Neuronal stem cell (in vitro differentiated cells): ENCODE measurements around the gene KIF1C.
A peak's percentile ranks its signal among the peaks of the same experiment; 100 is the strongest.

Source experiments
- DNase-seq: peaks from one replicate; pipeline ENCODE4 v3.0.0-alpha.2; 2013; ENCODE audit warnings: low spot score
- H2AFZ ChIP-seq: one replicate; pipeline ENCODE4 v1.6.1; 2013; ENCODE audit warnings: mild to moderate bottlenecking, low read length, inconsistent platforms
- H2AK5ac ChIP-seq: 2 replicates; pipeline ENCODE4 v1.6.1; 2013; ENCODE audit warnings: low read depth, mild to moderate bottlenecking, inconsistent platforms, low read length, moderate library complexity, mixed read lengths
- H2BK120ac ChIP-seq: 2 replicates; pipeline ENCODE4 v1.6.1; 2013; ENCODE audit warnings: low read depth, mild to moderate bottlenecking, inconsistent platforms, low read length, moderate library complexity, mixed read lengths
- H2BK12ac ChIP-seq: one replicate; pipeline ENCODE4 v1.6.1; 2013; ENCODE audit warnings: low read length, inconsistent platforms
- H2BK15ac ChIP-seq: 2 replicates; pipeline ENCODE4 v1.6.1; 2013; ENCODE audit warnings: mild to moderate bottlenecking, low read length, inconsistent platforms, mixed read lengths
- H2BK5ac ChIP-seq: one replicate; pipeline ENCODE4 v1.6.1; 2013; ENCODE audit warnings: inconsistent platforms, mild to moderate bottlenecking, low read length, moderate library complexity
- H3K14ac ChIP-seq: one replicate; pipeline ENCODE4 v1.6.1; 2013; ENCODE audit warnings: low read length, inconsistent platforms
- H3K18ac ChIP-seq: 2 replicates; pipeline ENCODE4 v1.6.1; 2013; ENCODE audit warnings: low read length, inconsistent platforms
- H3K23ac ChIP-seq: 2 replicates; pipeline ENCODE4 v1.6.1; 2013; ENCODE audit warnings: low read depth, mild to moderate bottlenecking, mixed read lengths, low read length, inconsistent platforms; ENCODE audit not compliant: poor library complexity
- H3K27ac ChIP-seq: replicated peaks from 3 replicates; pipeline ENCODE4 v1.5.1; 2013; ENCODE audit warnings: low read length, inconsistent platforms
- H3K27me3 ChIP-seq, 3 experiments: 2 replicates each; pipeline ENCODE4 v1.6.1; 2013; ENCODE audit warnings: low read length in 3 of 3, mild to moderate bottlenecking in 2 of 3, inconsistent platforms in 1 of 3, low read depth in 1 of 3, mixed read lengths in 1 of 3, moderate library complexity in 1 of 3; ENCODE audit not compliant: control insufficient read depth in 3 of 3, insufficient read depth in 3 of 3
- H3K36me3 ChIP-seq, 2 donors: replicated peaks in 1 of 2; 2 replicates each; pipeline ENCODE4 v1.6.1; 2013; ENCODE audit warnings: low read length in 2 of 2; ENCODE audit not compliant: control insufficient read depth in 2 of 2, insufficient read depth in 2 of 2
- H3K4ac ChIP-seq: 2 replicates; pipeline ENCODE4 v1.6.1; 2013; ENCODE audit warnings: inconsistent platforms, mild to moderate bottlenecking, low read length, moderate library complexity
- H3K4me1 ChIP-seq, 2 donors: 1 replicate in 1 of 2; 2 replicates in 1 of 2; pipeline ENCODE4 v1.6.1; 2013; ENCODE audit warnings: low read length in 2 of 2, low read depth in 1 of 2; ENCODE audit not compliant: control insufficient read depth in 2 of 2, insufficient read depth in 1 of 2
- H3K4me2 ChIP-seq: one replicate; pipeline ENCODE4 v1.6.1; 2013; ENCODE audit warnings: mild to moderate bottlenecking, low read length, inconsistent platforms; ENCODE audit not compliant: insufficient read depth, poor library complexity, severe bottlenecking
- H3K4me3 ChIP-seq, 2 donors: 2 replicates each; pipeline ENCODE4 v1.5.1; 2013; ENCODE audit warnings: low read length in 2 of 2, mild to moderate bottlenecking in 2 of 2, inconsistent platforms in 1 of 2, moderate library complexity in 1 of 2
- H3K79me1 ChIP-seq: one replicate; pipeline ENCODE4 v1.6.1; 2013; ENCODE audit warnings: low read depth, mild to moderate bottlenecking, inconsistent platforms, low read length, moderate library complexity
- H3K9ac ChIP-seq: one replicate; pipeline ENCODE4 v1.6.1; 2013; ENCODE audit warnings: mild to moderate bottlenecking, low read depth, low read length, inconsistent platforms; ENCODE audit not compliant: poor library complexity
- H3K9me3 ChIP-seq, 2 donors: replicated peaks in 1 of 2; 2 replicates each; pipeline versions ENCODE3 to v1.6.1; 2013; ENCODE audit warnings: low read length in 2 of 2, mild to moderate bottlenecking in 2 of 2, inconsistent platforms in 1 of 2, low read depth in 1 of 2, mixed read lengths in 1 of 2, moderate library complexity in 1 of 2; ENCODE audit not compliant: control insufficient read depth in 2 of 2, insufficient read depth in 1 of 2
- H4K8ac ChIP-seq: one replicate; pipeline ENCODE4 v1.6.1; 2013; ENCODE audit warnings: low read depth, mild to moderate bottlenecking, inconsistent platforms, low read length, moderate library complexity
- H4K91ac ChIP-seq: one replicate; pipeline ENCODE4 v1.6.1; 2013; ENCODE audit warnings: low read length, low read depth, mild to moderate bottlenecking, inconsistent platforms; ENCODE audit not compliant: poor library complexity
- WGBS, 2 donors: extraction: QIAGEN DNeasy Blood & Tissue Kit; methylation state at CpG; one replicate each; pipeline ENCODE4 v1.1.7; 2013; ENCODE audit warnings: missing lambda C conversion rate in 2 of 2, mixed read lengths in 1 of 2; ENCODE audit not compliant: insufficient read length in 2 of 2, insufficient replicate concordance in 1 of 2; ENCODE audit errors: extremely low coverage in 2 of 2; 5-methylcytosine and 5-hydroxymethylcytosine counted together

The KIF1C gene

GRCh38 chr17:4978726-4979125 is 19.0 kb upstream of the KIF1C start:
- Histone ChIP-seq H3K9ac (no peak overlapping the region), H2AFZ (no peak overlapping the region), H3K27me3 (no peaks in the 10 kb centered on the region), H4K91ac (no peak overlapping the region), H2BK15ac (no peak overlapping the region), H3K9me3 (peaks cover 0 to 1% of the 10 kb centered on the region in 2 donors), H3K27ac (no peak overlapping the region), H3K14ac (no peak overlapping the region), H2AK5ac (no peak overlapping the region), H3K4ac (no peak overlapping the region), H3K4me2 (no peak overlapping the region), H3K18ac (no peak overlapping the region), H2BK120ac (no peak overlapping the region), H3K23ac (no peak overlapping the region), H3K36me3 (peaks cover 0 to 5% of the 10 kb centered on the region in 2 donors), H2BK12ac (no peak overlapping the region), H3K4me3 (no peak overlapping the region), H3K4me1 (peaks cover 3% of the 10 kb centered on the region in 2 donors), H4K8ac (no peak overlapping the region), H3K79me1 (no peaks in the 10 kb centered on the region), H2BK5ac (no peak overlapping the region)
- no peak for DNase-seq

GRCh38 chr17:4980644-4981216 is 17.0 kb upstream of the KIF1C start:
- Histone ChIP-seq H3K79me1 (no peaks in the 10 kb centered on the region), H4K8ac (no peak overlapping the region), H3K14ac (no peak overlapping the region), H3K27ac (no peak overlapping the region), H2BK120ac (no peak overlapping the region), H3K36me3 (peaks cover 0 to 2% of the 10 kb centered on the region in 2 donors), H3K9me3 (no peaks in the 10 kb centered on the region), H3K4me1 (peaks cover 3% of the 10 kb centered on the region in 2 donors), H2BK5ac (no peak overlapping the region), H3K4me3 (no peak overlapping the region), H2AK5ac (no peak overlapping the region), H3K23ac (no peak overlapping the region), H2AFZ (peak overlapping the region; percentile 83), H3K18ac (peak overlapping the region; percentile 22), H2BK15ac (no peak overlapping the region), H3K4me2 (no peak overlapping the region), H3K9ac (peak overlapping the region; percentile 14), H2BK12ac (peak overlapping the region; percentile 24), H3K4ac (no peak overlapping the region), H3K27me3 (peaks cover 0 to 3% (median 0%) of the 10 kb centered on the region in 3 experiments), H4K91ac (no peak overlapping the region)
- WGBS, 2 donors = no CpG with 5 or more reads among the region's 6 CpGs
- DNase-seq = peak; percentile 72

DNA sequence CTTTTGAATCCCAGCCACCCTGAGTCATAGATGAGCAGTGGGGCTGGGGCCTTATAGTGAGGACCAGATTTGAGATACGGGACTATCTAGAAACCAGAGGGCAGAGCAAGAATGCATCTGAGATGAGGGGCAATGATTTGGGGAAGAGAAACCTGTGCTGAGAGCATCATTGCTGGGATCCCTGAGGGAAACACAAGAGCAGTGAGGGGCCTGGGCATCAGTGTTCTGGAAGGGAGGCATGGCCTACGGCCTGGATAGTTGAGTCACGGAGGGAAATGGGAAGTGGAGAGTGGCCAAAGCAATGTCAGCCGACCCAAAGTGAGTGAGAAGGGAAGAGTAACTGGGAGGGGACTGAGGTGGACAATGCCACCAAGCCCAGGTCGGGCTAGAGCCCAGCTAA is 15.4 kb upstream of the KIF1C start:
- Histone ChIP-seq H3K4me3 (no peak overlapping the region), H2AK5ac (no peak overlapping the region), H3K23ac (no peak overlapping the region), H4K91ac (no peak overlapping the region), H2AFZ (no peak overlapping the region), H3K14ac (no peak overlapping the region), H3K27me3 (peaks cover 0 to 15% (median 2%) of the 10 kb centered on the region in 3 experiments), H3K36me3 (peaks cover 0 to 2% of the 10 kb centered on the region in 2 donors), H3K4me1 (peaks cover 3 to 6% of the 10 kb centered on the region in 2 donors), H2BK120ac (no peak overlapping the region), H3K4ac (no peak overlapping the region), H2BK5ac (no peak overlapping the region), H4K8ac (no peak overlapping the region), H3K4me2 (no peak overlapping the region), H2BK15ac (no peak overlapping the region), H3K79me1 (no peaks in the 10 kb centered on the region), H3K18ac (no peak overlapping the region), H3K9ac (no peak overlapping the region), H3K9me3 (no peaks in the 10 kb centered on the region), H2BK12ac (no peak overlapping the region), H3K27ac (no peak overlapping the region)
- no peak for DNase-seq
- no CpG with 5 or more reads among the region's 5 CpGs for WGBS, 2 donors

GRCh38 chr17:4986403-4986802 is 11.3 kb upstream of the KIF1C start:
- no CpG with 5 or more reads among the region's 5 CpGs for WGBS, 2 donors
- no peak overlapping the region for H2BK15ac ChIP-seq

More at GRCh38 chr17:4986403-4986802, 11.3 kb upstream of the KIF1C start:
- Histone ChIP-seq H2BK120ac (no peak overlapping the region), H3K79me1 (no peaks in the 10 kb centered on the region), H4K8ac (no peak overlapping the region), H3K36me3 (no peaks in the 10 kb centered on the region), H2BK12ac (no peak overlapping the region), H2AK5ac (no peak overlapping the region), H2AFZ (peak overlapping the region; percentile 83), H3K4me3 (no peak overlapping the region), H3K23ac (no peak overlapping the region), H3K4ac (no peak overlapping the region), H3K4me2 (peak overlapping the region; percentile 85), H2BK5ac (peak overlapping the region; percentile 73), H3K9ac (peak overlapping the region; percentile 9), H3K14ac (no peak overlapping the region), H4K91ac (no peak overlapping the region), H3K4me1 (peaks cover 0 to 8% of the 10 kb centered on the region in 2 donors), H3K27me3 (peaks cover 0 to 46% (median 7%) of the 10 kb centered on the region in 3 experiments), H3K27ac (no peak overlapping the region), H3K18ac (no peak overlapping the region), H3K9me3 (no peaks in the 10 kb centered on the region)
- DNase-seq = no peak
